GM12878 (cell line): ENCODE measurements around the gene ASIC1.

Experiments used
- SREBF1 ChIP-seq: IDR thresholded peaks from 2 replicates; pipeline ENCODE4 v1.6.1; 2012; ENCODE audit warnings: mild to moderate bottlenecking, low read length
- TF ChIP-seq, protein P1 (sequence below): fragments of 450-650 bp; formaldehyde crosslinking; IDR thresholded peaks from 2 replicates; pipeline ENCODE4 v1.5.0; 2022; ENCODE audit warnings: mild to moderate bottlenecking, missing genetic modification characterization
- TF ChIP-seq, protein P2 (sequence below), 3 experiments: IDR thresholded peaks in 2 of 3; conservative IDR thresholded peaks in 1 of 3; 2 replicates each; pipeline ENCODE4 v1.5.1; 2011; ENCODE audit warnings: low read depth in 3 of 3, low read length in 3 of 3, mild to moderate bottlenecking in 3 of 3, control low read depth in 2 of 3, moderate library complexity in 2 of 3, inconsistent platforms in 1 of 3, mixed read lengths in 1 of 3; ENCODE audit not compliant: control insufficient read depth in 2 of 3, insufficient read depth in 1 of 3; ENCODE audit errors: extremely low read depth in 1 of 3

DNA sequence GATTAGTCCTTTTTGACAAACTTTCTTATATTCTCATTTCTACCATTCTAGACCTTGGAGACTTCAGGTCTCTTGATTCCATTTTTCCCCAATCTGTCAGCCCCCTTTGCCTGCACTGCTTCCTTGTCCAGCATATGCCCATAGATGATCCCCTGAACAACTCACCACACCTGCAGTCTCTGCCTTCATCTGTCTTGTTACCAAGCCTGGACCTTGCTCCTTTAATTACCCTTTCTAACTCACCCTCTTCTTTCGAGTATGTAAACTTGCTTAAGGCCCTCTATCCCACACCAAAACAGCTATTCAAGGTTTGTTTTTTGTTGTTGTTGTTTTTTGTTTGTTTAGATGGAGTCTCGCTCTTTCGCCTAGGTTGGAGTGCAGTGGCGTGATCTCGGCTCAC is 64.2 kb downstream of the ASIC1 start:
- TF ChIP-seq, protein P1, sequence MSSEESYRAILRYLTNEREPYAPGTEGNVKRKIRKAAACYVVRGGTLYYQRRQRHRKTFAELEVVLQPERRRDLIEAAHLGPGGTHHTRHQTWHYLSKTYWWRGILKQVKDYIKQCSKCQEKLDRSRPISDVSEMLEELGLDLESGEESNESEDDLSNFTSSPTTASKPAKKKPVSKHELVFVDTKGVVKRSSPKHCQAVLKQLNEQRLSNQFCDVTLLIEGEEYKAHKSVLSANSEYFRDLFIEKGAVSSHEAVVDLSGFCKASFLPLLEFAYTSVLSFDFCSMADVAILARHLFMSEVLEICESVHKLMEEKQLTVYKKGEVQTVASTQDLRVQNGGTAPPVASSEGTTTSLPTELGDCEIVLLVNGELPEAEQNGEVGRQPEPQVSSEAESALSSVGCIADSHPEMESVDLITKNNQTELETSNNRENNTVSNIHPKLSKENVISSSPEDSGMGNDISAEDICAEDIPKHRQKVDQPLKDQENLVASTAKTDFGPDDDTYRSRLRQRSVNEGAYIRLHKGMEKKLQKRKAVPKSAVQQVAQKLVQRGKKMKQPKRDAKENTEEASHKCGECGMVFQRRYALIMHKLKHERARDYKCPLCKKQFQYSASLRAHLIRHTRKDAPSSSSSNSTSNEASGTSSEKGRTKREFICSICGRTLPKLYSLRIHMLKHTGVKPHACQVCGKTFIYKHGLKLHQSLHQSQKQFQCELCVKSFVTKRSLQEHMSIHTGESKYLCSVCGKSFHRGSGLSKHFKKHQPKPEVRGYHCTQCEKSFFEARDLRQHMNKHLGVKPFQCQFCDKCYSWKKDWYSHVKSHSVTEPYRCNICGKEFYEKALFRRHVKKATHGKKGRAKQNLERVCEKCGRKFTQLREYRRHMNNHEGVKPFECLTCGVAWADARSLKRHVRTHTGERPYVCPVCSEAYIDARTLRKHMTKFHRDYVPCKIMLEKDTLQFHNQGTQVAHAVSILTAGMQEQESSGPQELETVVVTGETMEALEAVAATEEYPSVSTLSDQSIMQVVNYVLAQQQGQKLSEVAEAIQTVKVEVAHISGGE (CRISPR knock-in tag): no peak
- TF ChIP-seq, protein P2, sequence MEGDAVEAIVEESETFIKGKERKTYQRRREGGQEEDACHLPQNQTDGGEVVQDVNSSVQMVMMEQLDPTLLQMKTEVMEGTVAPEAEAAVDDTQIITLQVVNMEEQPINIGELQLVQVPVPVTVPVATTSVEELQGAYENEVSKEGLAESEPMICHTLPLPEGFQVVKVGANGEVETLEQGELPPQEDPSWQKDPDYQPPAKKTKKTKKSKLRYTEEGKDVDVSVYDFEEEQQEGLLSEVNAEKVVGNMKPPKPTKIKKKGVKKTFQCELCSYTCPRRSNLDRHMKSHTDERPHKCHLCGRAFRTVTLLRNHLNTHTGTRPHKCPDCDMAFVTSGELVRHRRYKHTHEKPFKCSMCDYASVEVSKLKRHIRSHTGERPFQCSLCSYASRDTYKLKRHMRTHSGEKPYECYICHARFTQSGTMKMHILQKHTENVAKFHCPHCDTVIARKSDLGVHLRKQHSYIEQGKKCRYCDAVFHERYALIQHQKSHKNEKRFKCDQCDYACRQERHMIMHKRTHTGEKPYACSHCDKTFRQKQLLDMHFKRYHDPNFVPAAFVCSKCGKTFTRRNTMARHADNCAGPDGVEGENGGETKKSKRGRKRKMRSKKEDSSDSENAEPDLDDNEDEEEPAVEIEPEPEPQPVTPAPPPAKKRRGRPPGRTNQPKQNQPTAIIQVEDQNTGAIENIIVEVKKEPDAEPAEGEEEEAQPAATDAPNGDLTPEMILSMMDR (IDR thresholded peaks at IDR 0.05 in 2 of 3, conservative IDR thresholded peaks at IDR 0.05 in 1 of 3; ENCODE audit: control insufficient read depth in 2 of 3, extremely low read depth in 1 of 3, insufficient read depth in 1 of 3, low read depth in 3 of 3, low read length in 3 of 3): no peak
- TF ChIP-seq SREBF1: no peak
